ENCODE results near the gene GTF2A1L. TPM values are rescaled to one million over a fixed set of nuclear protein-coding genes. Genes with fewer than 3 reads are reported as not detected.

The GTF2A1L gene
- total RNA-seq, 4 donors from 2014 or later = 1.1 to 2.4 TPM; not detected in 2

DNA sequence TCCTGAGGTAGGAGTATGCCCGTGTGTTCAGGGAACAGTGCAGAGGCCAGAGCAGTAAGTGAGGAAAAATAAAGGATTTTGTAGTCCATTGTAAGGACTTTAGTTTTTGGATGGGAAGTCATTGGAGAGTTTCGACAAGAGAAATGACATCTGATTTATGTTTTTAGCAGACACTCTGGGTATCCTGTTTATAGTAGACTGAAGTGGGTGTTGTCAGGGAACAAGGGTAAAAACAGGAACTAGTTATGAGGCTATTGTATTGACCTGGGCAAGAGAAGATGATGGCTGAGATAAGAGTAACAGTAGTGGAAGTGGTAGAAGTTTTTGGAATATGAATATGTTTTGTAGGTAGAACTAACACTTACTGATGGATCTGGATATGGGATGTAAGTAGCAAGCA lies 59.8 kb downstream of the GTF2A1L start:
- TF ChIP-seq, protein P1, sequence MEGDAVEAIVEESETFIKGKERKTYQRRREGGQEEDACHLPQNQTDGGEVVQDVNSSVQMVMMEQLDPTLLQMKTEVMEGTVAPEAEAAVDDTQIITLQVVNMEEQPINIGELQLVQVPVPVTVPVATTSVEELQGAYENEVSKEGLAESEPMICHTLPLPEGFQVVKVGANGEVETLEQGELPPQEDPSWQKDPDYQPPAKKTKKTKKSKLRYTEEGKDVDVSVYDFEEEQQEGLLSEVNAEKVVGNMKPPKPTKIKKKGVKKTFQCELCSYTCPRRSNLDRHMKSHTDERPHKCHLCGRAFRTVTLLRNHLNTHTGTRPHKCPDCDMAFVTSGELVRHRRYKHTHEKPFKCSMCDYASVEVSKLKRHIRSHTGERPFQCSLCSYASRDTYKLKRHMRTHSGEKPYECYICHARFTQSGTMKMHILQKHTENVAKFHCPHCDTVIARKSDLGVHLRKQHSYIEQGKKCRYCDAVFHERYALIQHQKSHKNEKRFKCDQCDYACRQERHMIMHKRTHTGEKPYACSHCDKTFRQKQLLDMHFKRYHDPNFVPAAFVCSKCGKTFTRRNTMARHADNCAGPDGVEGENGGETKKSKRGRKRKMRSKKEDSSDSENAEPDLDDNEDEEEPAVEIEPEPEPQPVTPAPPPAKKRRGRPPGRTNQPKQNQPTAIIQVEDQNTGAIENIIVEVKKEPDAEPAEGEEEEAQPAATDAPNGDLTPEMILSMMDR (IDR thresholded peaks at IDR 0.05) = no peak
- ATAC-seq (ENCODE audit: low FRiP score) = no peak
- no peak for DNase-seq (ENCODE audit: low spot score)

GRCh38 chr2:48685126-48685525 lies 67.5 kb downstream of the GTF2A1L start:
- TF ChIP-seq, protein P1 (IDR thresholded peaks at IDR 0.05) = no peak
- ATAC-seq (ENCODE audit: low FRiP score) = no peak
- DNase-seq (ENCODE audit: low spot score) = no peak

- TF ChIP-seq, protein P1 (IDR thresholded peaks at IDR 0.05) = no peak
- ATAC-seq (ENCODE audit: low FRiP score) = no peak
Measured at GRCh38 chr2:48691935-48692691, 74.5 kb downstream of the GTF2A1L start.

DNA sequence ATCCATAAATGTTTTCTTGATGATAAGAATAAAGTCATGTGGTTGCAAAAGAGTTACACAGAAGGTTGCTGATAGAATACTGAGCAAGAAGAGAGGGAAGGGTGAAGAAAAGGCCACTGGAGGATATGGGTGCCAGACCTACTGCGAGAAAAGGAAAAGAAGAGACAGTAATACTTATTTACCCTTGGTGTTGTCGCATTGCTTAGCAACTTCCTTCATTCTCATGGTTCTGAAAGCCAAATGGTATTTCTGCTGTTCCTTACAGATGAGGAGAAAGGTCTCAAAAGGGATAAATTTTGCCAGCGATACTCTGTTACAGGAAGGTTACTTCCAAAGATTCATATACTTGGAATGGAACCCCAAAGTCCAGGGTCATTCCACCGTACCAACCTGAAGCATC lies 75.4 kb downstream of the GTF2A1L start:
- TF ChIP-seq, protein P1 (IDR thresholded peaks at IDR 0.05) = no peak
- no peak for ATAC-seq (ENCODE audit: low FRiP score)
- DNase-seq (ENCODE audit: low spot score) = no peak

More at GRCh38 chr2:48691935-48692691, 74.5 kb downstream of the GTF2A1L start:
- no peak for DNase-seq (ENCODE audit: low spot score)

DNA sequence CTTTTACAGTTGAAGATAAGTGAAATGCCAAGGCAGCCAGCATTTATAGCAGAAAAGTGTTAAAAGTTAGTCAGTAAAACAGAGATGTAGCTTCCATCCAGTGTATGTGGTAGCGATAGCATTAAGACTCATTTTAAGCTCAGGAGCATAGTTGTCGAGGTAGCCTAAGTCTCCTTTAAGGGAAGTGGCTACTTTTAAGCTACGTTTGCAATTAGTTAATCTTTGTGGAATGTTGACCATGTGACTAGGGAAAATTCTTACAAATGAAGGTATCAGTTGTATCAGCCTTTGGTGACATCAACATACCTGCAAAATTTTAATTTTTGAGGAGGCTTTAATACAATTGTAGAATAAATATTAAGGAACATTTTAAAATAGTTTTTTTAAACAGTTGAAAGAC lies 76.0 kb downstream of the GTF2A1L start:
- DNase-seq (ENCODE audit: low spot score) (no peak), ATAC-seq (ENCODE audit: low FRiP score) (no peak)
- TF ChIP-seq, protein P1 (IDR thresholded peaks at IDR 0.05) = no peak

DNA sequence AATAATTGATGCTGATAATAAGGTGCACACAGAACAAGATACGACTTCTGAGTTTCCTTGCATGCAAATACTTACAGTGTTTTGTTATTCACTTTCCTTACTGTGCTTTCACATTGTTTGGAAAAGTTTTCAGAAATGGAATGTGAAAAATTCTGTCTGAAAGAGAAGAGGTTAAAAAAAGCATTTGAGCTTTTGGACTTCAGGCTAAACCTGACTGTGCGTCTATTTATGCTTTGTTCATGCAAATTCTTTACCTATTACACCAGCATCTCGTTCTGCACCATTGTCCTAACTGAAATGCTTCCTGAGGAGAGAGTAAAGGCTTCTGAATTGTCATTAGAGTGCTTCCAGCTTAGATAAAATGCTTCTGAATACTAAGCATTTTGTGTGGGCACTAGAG lies 76.5 kb downstream of the GTF2A1L start:
- ATAC-seq (ENCODE audit: low FRiP score) (no peak), DNase-seq (ENCODE audit: low spot score) (no peak)
- TF ChIP-seq, protein P1 (IDR thresholded peaks at IDR 0.05) = no peak

- TF ChIP-seq, protein P1 (IDR thresholded peaks at IDR 0.05) = no peak
- no peak for ATAC-seq (ENCODE audit: low FRiP score)
Measured at GRCh38 chr2:48695991-48696390, 78.3 kb downstream of the GTF2A1L start.

More at GRCh38 chr2:48695991-48696390, 78.3 kb downstream of the GTF2A1L start:
- DNase-seq (ENCODE audit: low spot score) = no peak
